Lower leg skin (tissue), 3 donors: ENCODE results near the gene BCL2L12.

Experiments used
- CTCF ChIP-seq, 3 donors: fragments of 450-650 bp; IDR thresholded peaks; one replicate each; pipeline ENCODE4 v1.5.1; 2016; ENCODE audit warnings: antibody characterized with exemption in 3 of 3, mild to moderate bottlenecking in 3 of 3, moderate library complexity in 2 of 3
- POLR2A ChIP-seq, 2 donors: fragments of 450-650 bp; IDR thresholded peaks; one replicate each; pipeline ENCODE4 v1.6.1; 2016 to 2017; ENCODE audit warnings: antibody characterized with exemption in 2 of 2, mild to moderate bottlenecking in 1 of 2, moderate library complexity in 1 of 2

DNA sequence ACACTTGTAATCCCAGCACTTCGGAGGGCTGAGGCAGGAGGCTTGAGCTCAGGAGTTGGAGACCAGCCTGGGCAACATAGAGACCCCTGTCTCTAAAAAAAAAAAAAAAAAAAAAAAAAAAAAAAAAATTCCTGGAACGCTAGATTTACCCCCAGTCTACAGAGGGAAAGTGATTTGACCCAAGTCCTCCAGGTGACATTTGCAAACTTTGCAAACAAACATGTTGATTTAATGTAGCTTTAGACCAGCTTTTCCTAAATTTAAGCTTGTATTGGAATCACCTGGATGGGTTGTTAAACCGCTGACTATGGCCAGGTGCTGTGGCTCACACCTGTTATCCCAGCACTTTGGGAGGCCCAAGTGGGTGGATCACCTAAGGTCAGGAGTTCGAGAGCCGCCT lies 33.6 kb downstream of the BCL2L12 start:
- no peak for TF ChIP-seq CTCF (IDR thresholded peaks at IDR 0.05)
- TF ChIP-seq POLR2A (IDR thresholded peaks at IDR 0.05): no peak
